ENCODE data around the gene PLXND1.

The PLXND1 gene

DNA sequence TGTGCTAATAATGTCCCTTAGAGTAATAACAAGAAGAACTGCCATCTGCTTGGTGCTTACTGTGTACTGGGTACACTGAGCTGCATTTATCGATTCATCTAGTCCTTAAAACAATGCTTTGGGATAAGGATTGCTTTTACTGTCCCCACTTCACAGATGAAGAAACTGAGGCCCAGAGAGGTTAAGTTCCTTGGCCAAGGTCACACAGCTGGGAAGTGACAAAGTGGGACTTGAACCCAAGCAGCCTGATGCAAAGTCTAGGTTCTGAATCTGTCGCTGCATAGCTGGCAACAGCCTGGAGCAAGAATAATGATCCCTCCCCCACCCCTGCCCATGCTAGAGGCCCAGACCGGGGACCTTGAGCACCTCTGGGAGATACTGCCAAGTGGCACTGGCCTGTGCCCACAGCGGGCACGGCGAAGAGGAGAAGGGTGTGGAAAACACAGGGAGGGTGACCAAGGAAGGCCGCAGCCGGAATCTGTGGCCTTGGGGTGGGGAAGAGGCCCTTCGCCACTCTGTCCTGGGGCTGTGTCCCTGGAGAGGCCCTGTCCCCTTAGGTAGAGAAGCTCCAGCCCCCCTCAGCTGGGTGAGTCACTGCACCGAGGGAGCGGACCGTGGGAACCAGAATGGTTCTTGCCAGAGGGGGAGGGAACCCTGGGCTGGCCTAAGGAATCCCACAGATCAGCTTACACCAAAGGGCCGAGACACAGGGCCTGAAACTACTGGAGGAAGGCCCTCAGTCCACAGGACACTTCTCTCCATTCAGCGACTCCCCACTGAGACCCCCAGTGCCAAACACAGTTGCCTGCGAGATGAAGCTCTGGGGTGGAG, 3.5 kb downstream of the PLXND1 start:
- DNase-seq (ENCODE audit: low read depth, low spot score), result no peak
- H3K27ac ChIP-seq, result no peak overlapping the region

DNA sequence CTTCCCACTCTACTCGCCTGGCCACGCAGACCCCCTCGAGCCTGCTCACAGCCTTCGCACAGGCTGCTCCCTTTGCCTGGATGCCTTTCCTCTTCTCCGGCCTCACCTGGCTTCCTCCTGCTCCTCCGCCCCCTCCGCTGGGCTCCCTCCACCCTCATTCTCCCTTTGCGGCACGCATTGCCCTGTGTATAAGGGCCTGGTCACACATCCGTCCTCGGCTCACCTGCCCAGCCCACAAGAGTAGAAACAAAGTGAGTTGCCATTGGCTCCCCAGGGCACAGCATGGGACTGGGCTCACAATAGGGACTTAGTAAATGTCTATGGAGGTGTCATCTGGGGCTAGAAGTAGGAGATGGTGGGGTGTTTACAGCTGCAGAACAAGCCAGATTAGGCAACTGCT, 4.2 kb downstream of the PLXND1 start:
- DNase-seq (ENCODE audit: low read depth, low spot score), result no peak
- no peak overlapping the region for H3K27ac ChIP-seq

- DNase-seq (ENCODE audit: low read depth, low spot score), result no peak
- no peak overlapping the region for H3K27ac ChIP-seq
Observed at GRCh38 chr3:129601713-129602112, 4.8 kb downstream of the PLXND1 start.

GRCh38 chr3:129600348-129600747, 6.1 kb downstream of the PLXND1 start:
- no peak overlapping the region for H3K27ac ChIP-seq
- DNase-seq (ENCODE audit: low read depth, low spot score), result no peak

GRCh38 chr3:129599607-129600006, 6.9 kb downstream of the PLXND1 start:
- DNase-seq (ENCODE audit: low read depth, low spot score), result no peak

DNA sequence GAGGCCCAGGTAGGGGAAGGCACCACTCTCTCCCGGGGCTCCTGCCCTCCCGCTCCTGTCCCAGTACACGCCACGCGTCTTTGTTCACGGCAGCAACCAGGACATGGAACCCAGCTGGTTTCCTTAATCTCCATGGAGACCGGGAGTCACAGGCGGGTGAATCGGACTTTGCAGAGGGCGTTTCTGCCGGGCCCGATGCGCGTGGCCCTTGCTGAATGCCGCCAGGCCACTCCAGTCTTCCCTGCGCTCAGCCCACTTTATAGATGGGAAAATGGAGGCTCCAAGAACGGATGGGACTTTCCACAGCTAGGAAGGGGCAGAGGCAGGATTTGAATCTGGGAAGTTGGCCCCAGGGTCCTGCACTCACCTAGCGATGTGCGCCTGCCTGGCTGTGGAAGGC, 7.4 kb downstream of the PLXND1 start:
- H3K27ac ChIP-seq, result no peak overlapping the region
- DNase-seq (ENCODE audit: low read depth, low spot score), result no peak

More at GRCh38 chr3:129599607-129600006, 6.9 kb downstream of the PLXND1 start:
- H3K27ac ChIP-seq, result no peak overlapping the region

GRCh38 chr3:129598484-129598883, 8.0 kb downstream of the PLXND1 start:
- no peak for DNase-seq (ENCODE audit: low read depth, low spot score)
- no peak overlapping the region for H3K27ac ChIP-seq

GRCh38 chr3:129598000-129598381, 8.5 kb downstream of the PLXND1 start:
- no peak overlapping the region for H3K27ac ChIP-seq
- DNase-seq (ENCODE audit: low read depth, low spot score), result no peak

- DNase-seq (ENCODE audit: low read depth, low spot score), result no peak
- H3K27ac ChIP-seq, result no peak overlapping the region
Observed at GRCh38 chr3:129597087-129597999, 9.1 kb downstream of the PLXND1 start.

- DNase-seq (ENCODE audit: low read depth, low spot score), result no peak
- H3K27ac ChIP-seq, result no peak overlapping the region
Observed at GRCh38 chr3:129596194-129597086, 10.0 kb downstream of the PLXND1 start.

GRCh38 chr3:129595544-129596193, 10.8 kb downstream of the PLXND1 start:
- no peak for DNase-seq (ENCODE audit: low read depth, low spot score)
- no peak overlapping the region for H3K27ac ChIP-seq

DNA sequence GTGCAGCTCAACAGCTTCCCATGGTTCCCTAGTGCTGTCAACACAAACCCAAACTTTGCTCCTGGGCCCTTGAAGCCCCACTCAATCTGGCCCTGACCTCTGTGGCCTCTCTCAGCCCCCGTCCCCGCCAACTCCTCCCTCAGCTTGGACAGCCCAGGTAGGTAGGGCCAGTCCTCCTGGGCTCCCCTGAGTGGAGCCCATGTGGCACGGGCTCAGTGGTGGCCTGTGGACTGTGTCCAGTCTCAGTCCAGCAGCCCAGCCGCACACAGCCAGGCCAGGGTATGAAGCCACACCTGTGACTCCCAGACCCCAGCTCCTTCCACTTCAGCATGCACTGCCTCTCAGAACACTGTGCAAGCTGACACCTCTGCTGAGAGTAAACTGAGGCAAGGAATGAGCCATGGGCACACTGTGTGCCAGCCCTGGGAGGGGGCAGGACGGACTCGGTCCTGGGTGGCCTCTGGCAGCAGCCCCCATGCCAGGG, 11.5 kb downstream of the PLXND1 start:
- H3K27ac ChIP-seq, result no peak overlapping the region
- DNase-seq (ENCODE audit: low read depth, low spot score), result no peak

DNA sequence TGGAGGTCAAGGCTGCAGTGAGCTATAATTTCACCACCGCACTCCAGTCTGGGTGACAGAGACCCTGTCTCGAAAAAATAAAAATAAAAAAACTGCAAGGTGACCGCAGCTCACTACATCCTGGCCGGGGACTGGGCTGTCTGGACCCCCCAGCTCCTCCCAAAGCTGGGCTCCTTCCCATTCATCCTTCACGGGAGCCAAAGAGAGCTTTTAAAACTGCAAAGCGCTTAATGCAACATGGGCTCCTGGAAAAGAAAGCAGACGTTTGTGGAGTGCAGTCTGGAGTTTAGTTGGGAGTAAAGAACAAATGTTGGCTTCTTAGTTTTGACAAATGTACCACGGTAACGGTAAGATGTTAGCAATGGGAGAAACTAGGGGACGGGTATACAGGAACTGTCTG, 12.1 kb downstream of the PLXND1 start:
- H3K27ac ChIP-seq, result no peak overlapping the region
- DNase-seq (ENCODE audit: low read depth, low spot score), result no peak

- H3K27ac ChIP-seq, result no peak overlapping the region
- no peak for DNase-seq (ENCODE audit: low read depth, low spot score)
Observed at GRCh38 chr3:129593595-129594339, 12.7 kb downstream of the PLXND1 start.

DNA sequence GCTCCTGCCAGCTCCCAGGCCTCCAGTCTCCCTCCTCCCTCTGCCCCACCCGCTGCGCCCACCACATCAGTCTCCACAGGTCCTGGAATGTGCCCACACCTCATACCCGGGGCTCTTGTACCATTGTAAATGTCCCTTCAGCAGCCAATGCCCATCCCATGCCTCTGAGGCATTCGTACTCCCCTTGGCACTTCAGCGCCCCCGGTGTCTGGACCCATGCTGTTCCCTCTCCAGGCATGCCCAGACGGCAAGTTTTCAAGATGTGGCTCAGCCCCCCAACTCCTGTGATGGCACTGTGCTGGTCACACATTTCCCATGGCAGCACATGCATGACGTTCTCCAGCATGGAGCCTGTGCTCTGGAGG, 13.3 kb downstream of the PLXND1 start:
- no peak for DNase-seq (ENCODE audit: low read depth, low spot score)
- no peak overlapping the region for H3K27ac ChIP-seq

- H3K27ac ChIP-seq, result no peak overlapping the region
Observed at GRCh38 chr3:129592381-129593131, 13.9 kb downstream of the PLXND1 start.

DNA sequence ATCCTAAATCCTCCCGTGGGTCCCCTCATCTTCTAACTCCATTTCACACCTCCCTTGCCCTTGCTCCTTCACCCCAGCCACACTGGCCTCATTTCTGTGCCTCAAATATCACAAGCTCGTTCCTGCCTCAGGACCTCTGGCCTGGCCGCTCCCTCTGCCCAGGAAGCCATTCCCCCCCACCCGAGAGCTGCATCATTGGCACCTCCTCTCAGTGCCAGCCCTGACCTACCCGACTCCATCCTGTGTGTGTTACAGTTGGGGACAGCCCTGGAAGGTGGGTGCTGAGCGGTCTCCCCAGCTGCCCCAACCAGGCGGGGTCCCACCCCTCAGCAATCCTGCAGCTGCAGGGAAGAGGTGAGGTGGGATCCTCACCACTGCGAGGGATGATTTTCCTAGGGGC, 14.5 kb downstream of the PLXND1 start:
- no peak overlapping the region for H3K27ac ChIP-seq

More at GRCh38 chr3:129592381-129593131, 13.9 kb downstream of the PLXND1 start:
- DNase-seq (ENCODE audit: low read depth, low spot score), result no peak

DNA sequence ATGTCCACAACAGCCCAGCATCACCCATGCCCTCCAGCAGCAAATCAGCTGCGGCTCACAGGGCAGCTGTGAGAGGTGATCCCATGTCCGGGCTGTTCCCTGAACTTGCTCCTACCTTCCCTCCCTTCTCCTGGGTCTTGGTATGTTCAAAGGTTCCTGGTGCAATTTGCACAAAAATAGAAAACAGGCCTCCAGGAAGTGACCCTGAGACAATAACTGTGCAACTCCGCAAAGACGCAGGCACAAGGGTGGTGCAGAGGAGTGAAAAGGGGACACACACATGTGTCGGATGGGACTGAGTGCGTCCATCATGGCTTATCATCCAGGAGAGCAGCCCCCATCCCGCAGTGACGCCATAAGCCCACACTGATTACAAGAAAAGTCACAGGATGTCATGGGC, 16.3 kb downstream of the PLXND1 start:
- H3K27ac ChIP-seq, result no peak overlapping the region
- DNase-seq (ENCODE audit: low read depth, low spot score), result no peak

More for the DNA sequence above, 14.5 kb downstream of the PLXND1 start:
- DNase-seq (ENCODE audit: low read depth, low spot score), result no peak
